GM12878 (cell line): Measurements from ENCODE around the gene NFKBIA. TPM values are rescaled to one million over a fixed set of nuclear protein-coding genes. Genes with fewer than 3 reads are reported as not detected.

Source experiments
- ATAC-seq: fragments of 200-7000 bp; cut with Tn5 transposase; 3 replicates; pipeline ENCODE4 v1.9.1; 2020; ENCODE audit warnings: mild to moderate bottlenecking, moderate library complexity
- BruUV-seq: library from RNA; stranded (reverse); fragments of 400-500 nt; replicated peaks from 2 replicates; lab custom pipeline; 2021; lab: Mats Ljungman, UMichigan
- CTCF ChIA-PET: fragments of 300-600 bp; sonication (Branson Sonifier 250); formaldehyde crosslinking; extraction: SDS; loops from one replicate; lab custom pipeline; 2021; ENCODE audit warnings: inconsistent platforms; lab: Yijun Ruan, JAX
- POLR2A ChIA-PET: fragments of 350-600 bp; formaldehyde crosslinking; extraction: SDS; loops from one replicate; lab custom pipeline; 2021; ENCODE audit warnings: inconsistent platforms; lab: Charles Lee
- RAD21 ChIA-PET: fragments of 300-600 bp; sonication (Branson Sonifier 250); formaldehyde crosslinking; loops from one replicate; lab custom pipeline; 2023; ENCODE audit warnings: antibody characterized with exemption; ENCODE audit not compliant: unreplicated experiment; lab: Charles Lee
- SMC1A ChIA-PET: fragments of 300-600 bp; sonication (Branson Sonifier 250); formaldehyde crosslinking; loops from one replicate; lab custom pipeline; 2023; ENCODE audit not compliant: unreplicated experiment, uncharacterized antibody; lab: Charles Lee
- DNase-seq: peaks from one replicate; pipeline ENCODE4 v3.0.0-alpha.2; 2011; ENCODE audit warnings: low read depth, low spot score
- FAIRE-seq: peaks from 3 replicates; lab custom pipeline; 2011; peaks lifted over from hg19 to GRCh38; lab: Jason Lieb, UNC
- H2AFZ ChIP-seq: 2 replicates; pipeline ENCODE4 v1.6.0; 2011; ENCODE audit warnings: low read depth, low read length, control low read depth; ENCODE audit not compliant: control insufficient read depth
- H3K27ac ChIP-seq: 2 replicates; pipeline ENCODE4 v1.5.1; 2011; ENCODE audit warnings: control low read depth; ENCODE audit not compliant: control insufficient read depth, insufficient read depth
- H3K27me3 ChIP-seq, 2 experiments: replicated peaks in 1 of 2; 2 replicates each; pipeline versions ENCODE4 v1.6.0 to v1.6.1; 2011; ENCODE audit warnings: low read length in 1 of 2; ENCODE audit not compliant: control insufficient read depth in 2 of 2, insufficient read depth in 2 of 2
- H3K36me3 ChIP-seq, 2 experiments: 2 replicates each; pipeline ENCODE4 v1.5.1; 2011; ENCODE audit warnings: low read length in 1 of 2; ENCODE audit not compliant: control insufficient read depth in 2 of 2, insufficient read depth in 2 of 2
- H3K4me1 ChIP-seq: 2 replicates; pipeline ENCODE4 v1.6.1; 2011; ENCODE audit warnings: mild to moderate bottlenecking, low read length, moderate library complexity, mixed read lengths; ENCODE audit not compliant: control insufficient read depth, insufficient read depth
- H3K4me2 ChIP-seq: 2 replicates; pipeline ENCODE4 v1.6.0; 2011; ENCODE audit warnings: control low read depth; ENCODE audit not compliant: control insufficient read depth, insufficient read depth
- H3K4me3 ChIP-seq: fragments of 200-600 bp; sonication (generic); 2 replicates; pipeline ENCODE4 v1.5.1; 2016
- H3K79me2 ChIP-seq: 2 replicates; pipeline ENCODE4 v1.6.0; 2011; ENCODE audit warnings: low read length; ENCODE audit not compliant: control insufficient read depth, insufficient read depth
- H3K9ac ChIP-seq: 2 replicates; pipeline ENCODE4 v1.8.0; 2011; ENCODE audit warnings: low read length, control low read depth, mixed read lengths; ENCODE audit not compliant: control insufficient read depth, insufficient read depth
- H3K9me3 ChIP-seq: replicated peaks from 3 replicates; pipeline ENCODE4 v1.5.1; 2011; ENCODE audit warnings: mild to moderate bottlenecking, low read length; ENCODE audit not compliant: control insufficient read depth, insufficient read depth
- H4K20me1 ChIP-seq: 2 replicates; pipeline ENCODE4 v1.6.0; 2011; ENCODE audit not compliant: control insufficient read depth, insufficient read depth
- BCL11A ChIP-seq: IDR thresholded peaks from 2 replicates; pipeline ENCODE4 v1.6.1; 2011; ENCODE audit warnings: low read depth, low read length
- CBX3 ChIP-seq: fragments of 200-600 bp; sonication (generic); IDR thresholded peaks from 2 replicates; pipeline ENCODE4 v1.6.1; 2016; ENCODE audit warnings: low read depth, borderline replicate concordance
- CREM ChIP-seq: IDR thresholded peaks from 2 replicates; pipeline ENCODE4 v1.6.1; 2014; ENCODE audit warnings: antibody characterized with exemption, low read depth
- KLF5 ChIP-seq: fragments of 450-650 bp; IDR thresholded peaks from 2 replicates; pipeline ENCODE4 v1.6.1; 2014; ENCODE audit warnings: mild to moderate bottlenecking; ENCODE audit not compliant: partially characterized antibody
- MEF2B ChIP-seq: fragments of 450-650 bp; IDR thresholded peaks from 2 replicates; pipeline ENCODE4 v1.6.1; 2018; ENCODE audit warnings: mild to moderate bottlenecking, moderate library complexity; ENCODE audit not compliant: partially characterized antibody, poor library complexity, severe bottlenecking
- MTA3 ChIP-seq: IDR thresholded peaks from 2 replicates; pipeline ENCODE4 v1.6.1; 2012; ENCODE audit warnings: low read length, inconsistent platforms, borderline replicate concordance
- POLR2AphosphoS5 ChIP-seq: IDR thresholded peaks from 2 replicates; pipeline ENCODE4 v1.6.1; 2011; ENCODE audit warnings: mild to moderate bottlenecking, low read length, inconsistent platforms
- RELA ChIP-seq: fragments of 450-650 bp; IDR thresholded peaks from 2 replicates; pipeline ENCODE4 v1.8.0; 2014; ENCODE audit warnings: borderline replicate concordance; ENCODE audit not compliant: partially characterized antibody
- SP1 ChIP-seq: IDR thresholded peaks from one replicate; pipeline ENCODE4 v1.6.1; 2011; ENCODE audit warnings: low read depth, low read length
- TCF7 ChIP-seq: IDR thresholded peaks from 2 replicates; pipeline ENCODE4 v1.6.1; 2014; ENCODE audit warnings: antibody characterized with exemption, borderline replicate concordance
- WGBS: methylation state at CpG from one replicate; pipeline ENCODE4 v1.1.6; 2016; ENCODE audit warnings: low lambda C conversion rate; ENCODE audit not compliant: insufficient replicate concordance, insufficient coverage; ENCODE audit errors: missing lambda C conversion rate; 5-methylcytosine and 5-hydroxymethylcytosine counted together
- in situ Hi-C: fragments of 300-500 bp; cut with MboI; formaldehyde crosslinking; loops from 9 replicates; pipeline ENCODE4 v1.14.3; 2018; ENCODE audit warnings: mixed read lengths
- intact Hi-C: fragments of 100-400 bp; cut with micrococcal nuclease; formaldehyde crosslinking; loops from one replicate; pipeline ENCODE4 v1.14.2; 2022; ENCODE audit not compliant: unreplicated experiment
- polyA plus RNA-seq, 11 experiments: library from polyadenylated mRNA; depleted of rRNA in 4 of 11; unstranded in 6 of 11; stranded (reverse) in 5 of 11; fragments of >200 nt; fragmentation: Nextera tagmentation in 4 of 11; fragmentation: Illumina TruSeq in 1 of 11; extraction: Ambion mirVana in 4 of 11; extraction: Trizol in 1 of 11; gene quantifications; 1 replicate in 1 of 11; 2 replicates in 10 of 11; pipeline versions ENCODE4 v1.2.1 to v1.2.3, GENCODE V29; 2011 to 2016; ENCODE audit warnings: inconsistent platforms in 2 of 11, missing spikeins in 2 of 11, low read depth in 1 of 11
- total RNA-seq, 4 experiments: library from RNA; depleted of rRNA in 3 of 4; stranded (reverse); fragments of >200 nt in 3 of 4; fragmentation: Illumina TruSeq in 1 of 4; extraction: Trizol in 1 of 4; gene quantifications; 2 replicates each; pipeline versions ENCODE4 v1.2.1 to v1.2.3, GENCODE V29; 2013 to 2021
- TF ChIP-seq, protein P1 (sequence below): IDR thresholded peaks from 2 replicates; pipeline ENCODE4 v1.6.1; 2012; ENCODE audit warnings: low read depth, low read length, improper control_type of control experiment
- TF ChIP-seq, protein P2 (sequence below): fragments of 150-350 bp; IDR thresholded peaks from 2 replicates; pipeline ENCODE4 v1.6.1; 2016; ENCODE audit warnings: low read depth, low read length
- TF ChIP-seq, protein P3 (sequence below): fragments of 450-650 bp; IDR thresholded peaks from 2 replicates; pipeline ENCODE4 v1.6.1; 2018; ENCODE audit warnings: borderline replicate concordance, mild to moderate bottlenecking; ENCODE audit not compliant: partially characterized antibody

NFKBIA gene
- total and polyA plus RNA-seq, 10 of the 15 experiments (the other 5 are each of a cell fraction or from before 2014, with no cell fraction given) = 123 to 419 (median 267) TPM

- TF ChIP-seq, protein P1, sequence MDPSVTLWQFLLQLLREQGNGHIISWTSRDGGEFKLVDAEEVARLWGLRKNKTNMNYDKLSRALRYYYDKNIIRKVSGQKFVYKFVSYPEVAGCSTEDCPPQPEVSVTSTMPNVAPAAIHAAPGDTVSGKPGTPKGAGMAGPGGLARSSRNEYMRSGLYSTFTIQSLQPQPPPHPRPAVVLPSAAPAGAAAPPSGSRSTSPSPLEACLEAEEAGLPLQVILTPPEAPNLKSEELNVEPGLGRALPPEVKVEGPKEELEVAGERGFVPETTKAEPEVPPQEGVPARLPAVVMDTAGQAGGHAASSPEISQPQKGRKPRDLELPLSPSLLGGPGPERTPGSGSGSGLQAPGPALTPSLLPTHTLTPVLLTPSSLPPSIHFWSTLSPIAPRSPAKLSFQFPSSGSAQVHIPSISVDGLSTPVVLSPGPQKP = no peak
- no peak for TF ChIP-seq BCL11A
- no peak for TF ChIP-seq CREM
- TF ChIP-seq, protein P2, sequence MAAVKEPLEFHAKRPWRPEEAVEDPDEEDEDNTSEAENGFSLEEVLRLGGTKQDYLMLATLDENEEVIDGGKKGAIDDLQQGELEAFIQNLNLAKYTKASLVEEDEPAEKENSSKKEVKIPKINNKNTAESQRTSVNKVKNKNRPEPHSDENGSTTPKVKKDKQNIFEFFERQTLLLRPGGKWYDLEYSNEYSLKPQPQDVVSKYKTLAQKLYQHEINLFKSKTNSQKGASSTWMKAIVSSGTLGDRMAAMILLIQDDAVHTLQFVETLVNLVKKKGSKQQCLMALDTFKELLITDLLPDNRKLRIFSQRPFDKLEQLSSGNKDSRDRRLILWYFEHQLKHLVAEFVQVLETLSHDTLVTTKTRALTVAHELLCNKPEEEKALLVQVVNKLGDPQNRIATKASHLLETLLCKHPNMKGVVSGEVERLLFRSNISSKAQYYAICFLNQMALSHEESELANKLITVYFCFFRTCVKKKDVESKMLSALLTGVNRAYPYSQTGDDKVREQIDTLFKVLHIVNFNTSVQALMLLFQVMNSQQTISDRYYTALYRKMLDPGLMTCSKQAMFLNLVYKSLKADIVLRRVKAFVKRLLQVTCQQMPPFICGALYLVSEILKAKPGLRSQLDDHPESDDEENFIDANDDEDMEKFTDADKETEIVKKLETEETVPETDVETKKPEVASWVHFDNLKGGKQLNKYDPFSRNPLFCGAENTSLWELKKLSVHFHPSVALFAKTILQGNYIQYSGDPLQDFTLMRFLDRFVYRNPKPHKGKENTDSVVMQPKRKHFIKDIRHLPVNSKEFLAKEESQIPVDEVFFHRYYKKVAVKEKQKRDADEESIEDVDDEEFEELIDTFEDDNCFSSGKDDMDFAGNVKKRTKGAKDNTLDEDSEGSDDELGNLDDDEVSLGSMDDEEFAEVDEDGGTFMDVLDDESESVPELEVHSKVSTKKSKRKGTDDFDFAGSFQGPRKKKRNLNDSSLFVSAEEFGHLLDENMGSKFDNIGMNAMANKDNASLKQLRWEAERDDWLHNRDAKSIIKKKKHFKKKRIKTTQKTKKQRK = no peak
- TF ChIP-seq RELA = no peak
Measured at GRCh38 chr14:35392103-35392502, 12.4 kb downstream of the NFKBIA start (continued).

DNA sequence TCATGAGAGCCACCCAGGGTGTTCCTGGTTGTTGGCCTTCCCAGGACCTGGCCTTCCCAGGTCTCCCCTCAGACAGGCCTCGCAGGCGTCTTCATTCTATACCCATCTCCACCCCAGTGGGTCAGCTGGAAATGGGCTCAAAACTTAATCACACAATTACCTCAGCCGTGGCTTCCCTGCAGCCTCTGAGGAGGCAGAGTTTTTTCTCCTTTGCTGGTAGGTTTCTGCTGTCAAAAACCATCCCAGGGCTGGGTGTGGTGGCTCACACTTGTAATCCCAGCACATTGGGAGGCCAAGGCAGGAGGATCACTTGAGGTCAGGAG is 13.2 kb downstream of the NFKBIA start:
- no peak overlapping the region for H2AFZ ChIP-seq
- no peak for DNase-seq
- H3K4me1 ChIP-seq = no peaks in the 10 kb centered on the region
- H3K27ac ChIP-seq = no peak overlapping the region
- POLR2A ChIA-PET = interaction anchor here (1.2 kb wide), 1 partner anchor 10 kb away, joined by 3 read pairs; no protein-coding TSS in a partner anchor
- no peak overlapping the region for H3K4me2 ChIP-seq
- H3K79me2 ChIP-seq = no peaks in the 10 kb centered on the region
- no peak for ATAC-seq
- intact Hi-C loops = no loop called here
- no TSS peak for BruUV-seq
- CTCF ChIA-PET = no interaction called here
- no peaks in the 10 kb centered on the region for H3K27me3 ChIP-seq
- in situ Hi-C loops = no loop called here
- TF ChIP-seq, protein P3, sequence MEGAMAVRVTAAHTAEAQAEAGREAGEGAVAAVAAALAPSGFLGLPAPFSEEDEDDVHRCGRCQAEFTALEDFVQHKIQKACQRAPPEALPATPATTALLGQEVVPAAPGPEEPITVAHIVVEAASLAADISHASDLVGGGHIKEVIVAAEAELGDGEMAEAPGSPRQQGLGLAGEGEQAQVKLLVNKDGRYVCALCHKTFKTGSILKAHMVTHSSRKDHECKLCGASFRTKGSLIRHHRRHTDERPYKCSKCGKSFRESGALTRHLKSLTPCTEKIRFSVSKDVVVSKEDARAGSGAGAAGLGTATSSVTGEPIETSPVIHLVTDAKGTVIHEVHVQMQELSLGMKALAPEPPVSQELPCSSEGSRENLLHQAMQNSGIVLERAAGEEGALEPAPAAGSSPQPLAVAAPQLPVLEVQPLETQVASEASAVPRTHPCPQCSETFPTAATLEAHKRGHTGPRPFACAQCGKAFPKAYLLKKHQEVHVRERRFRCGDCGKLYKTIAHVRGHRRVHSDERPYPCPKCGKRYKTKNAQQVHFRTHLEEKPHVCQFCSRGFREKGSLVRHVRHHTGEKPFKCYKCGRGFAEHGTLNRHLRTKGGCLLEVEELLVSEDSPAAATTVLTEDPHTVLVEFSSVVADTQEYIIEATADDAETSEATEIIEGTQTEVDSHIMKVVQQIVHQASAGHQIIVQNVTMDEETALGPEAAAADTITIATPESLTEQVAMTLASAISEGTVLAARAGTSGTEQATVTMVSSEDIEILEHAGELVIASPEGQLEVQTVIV = no peak
- TF ChIP-seq MEF2B (no peak), POLR2AphosphoS5 (no peak), MTA3 (no peak), KLF5 (no peak), CBX3 (no peak), TCF7 (no peak), SP1 (no peak)
- no peaks in the 10 kb centered on the region for H3K36me3 ChIP-seq
- FAIRE-seq = no peak
- H3K9me3 ChIP-seq = no peaks in the 10 kb centered on the region
- SMC1A ChIA-PET = no interaction called here
- WGBS = 48% methylated on average over 3 of the region's 3 CpGs
- no peak overlapping the region for H3K4me3 ChIP-seq
- no peak overlapping the region for H3K9ac ChIP-seq
- H4K20me1 ChIP-seq = no peaks in the 10 kb centered on the region
- RAD21 ChIA-PET = no interaction called here
